T47D (cell line): Measurements from ENCODE around the gene TMC1.

ENCODE experiments used
- DNase-seq, 2 experiments: peaks; one replicate each; pipeline versions ENCODE4 v3.0.0 to v3.0.0-alpha.2; 2011 to 2012; ENCODE audit warnings: low read depth in 1 of 2, low spot score in 1 of 2
- JUND ChIP-seq: IDR thresholded peaks from 2 replicates; pipeline ENCODE4 v1.6.1; 2012; ENCODE audit warnings: low read depth
- in situ Hi-C: cut with HindIII; loops from 2 replicates; pipeline ENCODE4 v1.10.0; 2016; ENCODE audit warnings: low sequenced_read_pairs, low pct_unique_long_range_greater_than_20kb

Gene TMC1

GRCh38 chr9:72588336-72588735 lies 66.9 kb downstream of the TMC1 start:
- in situ Hi-C loops: no loop called here
- no peak for TF ChIP-seq JUND
- DNase-seq: no peak

GRCh38 chr9:72589667-72590521 lies 68.5 kb downstream of the TMC1 start:
- no peak for TF ChIP-seq JUND
- no peak for DNase-seq

GRCh38 chr9:72590824-72591223 lies 69.4 kb downstream of the TMC1 start:
- in situ Hi-C loops: no loop called here

More at GRCh38 chr9:72589667-72590521, 68.5 kb downstream of the TMC1 start:
- in situ Hi-C loops: no loop called here

GRCh38 chr9:72592502-72593403 lies 71.3 kb downstream of the TMC1 start:
- no peak for TF ChIP-seq JUND
- in situ Hi-C loops: no loop called here
- DNase-seq: peak in 1 of 2 experiments; percentile 65

More at GRCh38 chr9:72590824-72591223, 69.4 kb downstream of the TMC1 start:
- DNase-seq: no peak
- no peak for TF ChIP-seq JUND

- TF ChIP-seq JUND: no peak
- DNase-seq: no peak
- in situ Hi-C loops: no loop called here
These were observed 75.2 kb downstream of the TMC1 start for GRCh38 chr9:72596451-72597180.

- in situ Hi-C loops: no loop called here
These were observed 75.7 kb downstream of the TMC1 start for GRCh38 chr9:72597181-72597517.

GRCh38 chr9:72597601-72598000 lies 76.2 kb downstream of the TMC1 start:
- DNase-seq: no peak
- TF ChIP-seq JUND: no peak
- in situ Hi-C loops: no loop called here

More at GRCh38 chr9:72597181-72597517, 75.7 kb downstream of the TMC1 start:
- no peak for TF ChIP-seq JUND
- DNase-seq: no peak

- no peak for TF ChIP-seq JUND
- DNase-seq: no peak
- in situ Hi-C loops: no loop called here
These were observed 77.2 kb downstream of the TMC1 start for GRCh38 chr9:72598639-72599038.

- DNase-seq: peak in 1 of 2 experiments; percentile 28
- in situ Hi-C loops: no loop called here
- TF ChIP-seq JUND: no peak
These were observed 78.6 kb downstream of the TMC1 start for GRCh38 chr9:72599874-72600534.

GRCh38 chr9:72600671-72601070 lies 79.3 kb downstream of the TMC1 start:
- in situ Hi-C loops: no loop called here
- no peak for DNase-seq
- no peak for TF ChIP-seq JUND

- in situ Hi-C loops: no loop called here
These were observed 80.2 kb downstream of the TMC1 start for GRCh38 chr9:72601615-72602014.

GRCh38 chr9:72612449-72612848 lies 91.0 kb downstream of the TMC1 start:
- TF ChIP-seq JUND: no peak
- in situ Hi-C loops: no loop called here

More at GRCh38 chr9:72601615-72602014, 80.2 kb downstream of the TMC1 start:
- TF ChIP-seq JUND: no peak
- no peak for DNase-seq

More at GRCh38 chr9:72612449-72612848, 91.0 kb downstream of the TMC1 start:
- no peak for DNase-seq
